ENCODE results near the gene BMP8A.
"Not testable (repeated sequence)": the region's sequence is repeated elsewhere in the genome, so short reads cannot be mapped to it uniquely, and the experiment has no call there.

BMP8A gene

DNA sequence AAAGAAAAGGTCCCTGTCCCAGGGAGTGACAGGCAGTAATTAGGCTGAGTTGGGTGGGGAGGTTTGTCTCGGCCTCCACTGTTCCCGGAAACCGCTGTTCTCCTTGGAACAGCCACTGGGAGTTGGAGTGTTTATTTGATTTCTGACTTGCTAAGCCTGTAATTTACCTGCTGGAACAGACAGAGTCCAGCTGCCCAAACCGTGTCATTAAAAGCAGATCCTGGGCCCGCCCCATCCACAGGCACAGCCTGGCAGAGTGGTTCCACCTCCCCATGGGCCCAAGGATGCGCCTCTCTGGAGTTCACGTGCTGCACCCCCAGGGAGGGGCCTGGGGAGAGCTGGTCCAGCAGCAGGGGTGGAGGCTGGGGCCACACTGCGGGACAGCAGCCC, 35.7 kb downstream of the BMP8A start:
- DNase-seq (ENCODE audit: low spot score), result not testable (repeated sequence)

DNA sequence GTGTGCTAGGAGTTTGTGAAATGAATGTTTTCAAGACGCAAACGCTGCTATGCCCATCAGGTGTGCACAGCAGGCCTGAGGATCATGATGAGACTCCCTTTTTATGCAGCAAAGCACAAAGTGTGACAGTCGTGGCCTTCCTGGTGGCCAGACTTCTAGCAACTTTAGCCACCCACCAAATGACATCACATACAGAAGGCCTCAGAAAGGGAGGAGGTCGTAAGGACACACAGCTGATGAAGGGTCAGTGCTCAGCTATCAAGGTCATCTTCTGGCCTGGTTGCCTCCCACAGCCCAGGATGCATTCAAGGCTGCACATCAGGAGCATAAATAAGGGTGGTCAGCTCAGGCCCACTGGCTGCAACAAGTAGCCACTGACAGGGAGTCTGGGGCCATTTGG, 36.6 kb downstream of the BMP8A start:
- DNase-seq (ENCODE audit: low spot score), result no peak

GRCh38 chr1:39529901-39530535, 38.6 kb downstream of the BMP8A start:
- DNase-seq (ENCODE audit: low spot score), result peak; percentile 8

DNA sequence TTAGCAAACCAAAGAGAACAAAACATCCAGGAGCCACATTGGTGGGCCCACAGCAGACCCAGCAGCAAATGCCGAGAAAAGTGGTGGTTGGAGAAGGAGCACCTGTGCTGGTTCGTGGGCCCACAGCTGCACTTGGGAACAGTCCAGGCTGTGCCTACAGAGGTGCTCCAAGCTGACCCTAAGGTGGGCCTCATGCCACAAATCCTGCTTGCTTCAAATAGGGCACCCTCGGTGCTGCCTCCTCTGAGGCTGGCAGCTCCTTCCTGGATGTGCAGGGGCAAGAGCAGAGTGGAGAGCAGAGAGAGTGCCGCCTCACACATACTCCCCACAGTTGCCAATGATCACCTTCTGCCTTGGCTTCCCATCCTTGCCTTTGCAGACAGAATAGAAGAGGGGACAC, 40.1 kb downstream of the BMP8A start:
- no peak for DNase-seq (ENCODE audit: low spot score)

DNA sequence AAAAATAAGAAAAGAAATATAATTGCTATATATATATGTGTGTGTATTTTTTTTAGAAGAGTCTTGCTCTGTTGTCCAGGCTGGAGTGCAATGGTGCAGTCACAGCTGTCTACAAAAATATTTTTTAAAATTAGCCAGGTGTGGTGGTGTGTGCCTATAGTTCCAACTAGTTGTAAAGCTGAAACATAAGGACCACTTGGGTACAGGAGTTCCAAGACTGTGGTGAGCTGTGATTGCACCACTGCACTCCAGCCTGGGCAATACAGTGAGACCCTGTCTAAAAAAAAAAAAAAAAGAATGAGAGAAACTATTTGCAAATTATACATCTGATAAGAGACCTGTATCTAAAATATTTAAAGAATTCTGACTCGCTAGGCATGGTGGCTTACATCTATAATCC, 42.0 kb downstream of the BMP8A start:
- no peak for DNase-seq (ENCODE audit: low spot score)

- no peak for DNase-seq (ENCODE audit: low spot score)
These were observed 47.3 kb downstream of the BMP8A start for GRCh38 chr1:39538531-39539251.

- DNase-seq (ENCODE audit: low spot score), result peak; percentile 84
These were observed 47.9 kb downstream of the BMP8A start for GRCh38 chr1:39539252-39539790.

DNA sequence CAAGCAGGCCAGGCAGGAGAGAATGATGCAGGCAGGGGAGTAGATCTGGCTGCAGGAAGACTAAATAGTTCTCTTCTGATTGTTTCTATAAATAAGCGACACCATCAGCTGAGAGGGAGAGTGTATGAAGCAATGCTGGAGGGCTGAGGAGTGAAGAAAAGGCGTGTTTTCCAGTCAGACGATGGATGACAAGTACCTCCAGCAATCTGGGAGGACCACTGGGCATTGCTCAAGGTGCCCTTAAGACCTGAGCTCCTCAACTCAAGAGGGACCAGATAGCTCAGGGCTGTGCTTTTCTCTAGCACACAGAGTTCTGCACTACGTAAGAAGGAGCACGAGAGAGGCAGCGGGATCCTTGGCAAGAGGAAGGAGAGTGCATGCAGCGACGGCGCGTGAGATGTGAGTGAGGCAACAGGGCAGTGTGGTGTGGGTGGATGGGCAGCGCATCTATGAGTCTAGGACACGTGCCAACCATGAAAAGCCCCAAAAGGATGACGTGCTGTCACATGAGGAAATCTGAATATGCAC, 49.1 kb downstream of the BMP8A start:
- peak; percentile 78 for DNase-seq (ENCODE audit: low spot score)

GRCh38 chr1:39542924-39543323, 51.5 kb downstream of the BMP8A start:
- no peak for DNase-seq (ENCODE audit: low spot score)

- peak; percentile 20 for DNase-seq (ENCODE audit: low spot score)
These were observed 52.9 kb downstream of the BMP8A start for GRCh38 chr1:39544327-39544726.

DNA sequence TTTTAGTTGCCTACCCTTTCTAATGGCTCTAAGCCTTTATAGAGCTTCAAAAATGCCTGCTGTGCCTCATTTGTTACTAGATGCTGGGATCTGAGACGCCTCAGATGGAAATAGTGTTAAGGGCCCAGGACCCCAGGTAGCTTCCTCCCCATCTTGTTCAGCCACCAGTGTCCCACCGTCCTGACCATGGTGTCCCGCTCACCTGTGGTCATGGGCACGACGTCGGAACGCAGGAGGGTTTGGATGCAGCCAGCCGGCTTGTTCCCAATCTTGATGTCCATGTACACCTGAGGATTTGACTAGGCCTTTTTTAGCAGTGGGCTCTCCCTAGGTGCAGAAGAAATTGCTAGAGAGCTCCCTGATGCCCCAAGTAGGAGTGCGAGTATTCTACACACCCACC, 54.1 kb downstream of the BMP8A start:
- no peak for DNase-seq (ENCODE audit: low spot score)

GRCh38 chr1:39554277-39554676, 62.8 kb downstream of the BMP8A start:
- DNase-seq (ENCODE audit: low spot score), result no peak

GRCh38 chr1:39561279-39561678, 69.8 kb downstream of the BMP8A start:
- DNase-seq (ENCODE audit: low spot score), result no peak

- DNase-seq (ENCODE audit: low spot score), result no peak
These were observed 71.5 kb downstream of the BMP8A start for GRCh38 chr1:39562886-39563285.

- DNase-seq (ENCODE audit: low spot score), result no peak
These were observed 72.2 kb downstream of the BMP8A start for GRCh38 chr1:39563669-39564068.

- DNase-seq (ENCODE audit: low spot score), result no peak
These were observed 72.9 kb downstream of the BMP8A start for GRCh38 chr1:39564340-39564739.

DNA sequence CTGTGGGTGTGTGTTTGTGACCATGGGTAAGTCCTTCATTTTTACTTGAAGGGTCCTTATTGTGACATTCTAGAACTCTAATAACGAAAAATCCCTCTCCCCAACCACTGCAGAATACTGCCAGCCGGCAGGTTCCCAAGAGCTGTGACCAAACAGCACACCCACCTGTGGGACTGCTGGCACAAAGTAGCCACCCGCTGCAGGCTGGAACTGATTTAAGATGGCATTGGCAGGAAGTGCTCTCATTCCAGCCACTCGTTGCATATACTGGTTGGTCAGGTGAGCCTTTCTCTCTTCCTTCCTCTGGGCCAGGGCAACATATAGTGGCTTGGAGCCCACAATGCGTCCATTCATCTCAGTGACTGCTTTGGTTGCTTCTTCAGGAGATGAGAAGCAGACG, 73.5 kb downstream of the BMP8A start:
- DNase-seq (ENCODE audit: low spot score), result no peak

GRCh38 chr1:39566441-39567137, 75.2 kb downstream of the BMP8A start:
- DNase-seq (ENCODE audit: low spot score), result no peak

DNA sequence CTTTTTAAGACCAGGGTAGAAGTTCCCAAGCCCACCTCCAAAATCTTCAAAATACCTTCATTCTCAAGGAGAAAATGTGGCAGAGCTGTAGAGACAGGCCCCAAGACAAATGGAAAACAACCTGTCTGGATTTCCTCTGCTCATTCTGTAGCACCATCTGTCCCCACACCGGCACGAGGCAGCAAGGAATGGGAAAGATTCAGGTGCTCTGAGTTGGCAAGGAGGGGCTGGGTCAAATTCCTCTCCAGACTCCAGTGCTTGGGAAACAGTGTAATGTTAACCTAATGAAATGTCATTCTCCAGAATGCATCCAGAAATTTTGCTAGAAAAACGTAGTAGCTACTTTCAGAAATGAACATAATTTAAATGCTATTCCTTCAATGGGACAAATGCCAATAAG, 75.9 kb downstream of the BMP8A start:
- no peak for DNase-seq (ENCODE audit: low spot score)

DNA sequence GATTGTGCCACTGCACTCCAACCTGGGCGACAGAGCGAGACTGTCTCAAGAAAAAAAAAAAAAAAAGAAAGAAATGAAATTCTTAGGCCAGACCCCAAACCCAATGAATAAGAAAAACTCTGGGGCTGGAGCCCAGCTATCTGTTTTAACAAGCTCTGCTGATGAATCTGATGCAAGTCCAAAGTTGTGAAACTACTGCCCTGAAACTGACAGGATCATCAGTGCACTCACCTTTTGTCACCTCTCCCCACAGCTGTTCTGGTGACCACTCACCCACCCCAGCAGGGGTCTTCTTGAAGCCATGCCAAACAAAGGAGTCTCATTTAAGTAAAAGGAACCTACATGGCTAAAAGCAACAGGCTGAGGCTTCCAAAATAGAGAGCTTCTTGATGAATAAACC, 76.8 kb downstream of the BMP8A start:
- DNase-seq (ENCODE audit: low spot score), result no peak

- DNase-seq (ENCODE audit: low spot score), result no peak
These were observed 77.6 kb downstream of the BMP8A start for GRCh38 chr1:39569034-39569433.

- DNase-seq (ENCODE audit: low spot score), result no peak
These were observed 79.2 kb downstream of the BMP8A start for GRCh38 chr1:39570477-39571177.
